HepG2 (cell line): ENCODE results near the gene RAB34. TPM values are rescaled to one million over a fixed set of nuclear protein-coding genes. Genes with fewer than 3 reads are reported as not detected.

ENCODE experiments used
- AGO1 ChIP-seq: fragments of 200-400 bp; formaldehyde crosslinking; IDR thresholded peaks from 2 replicates; pipeline ENCODE4 v1.6.1; 2017; ENCODE audit warnings: mild to moderate bottlenecking, low read depth, low read length, moderate library complexity; ENCODE audit not compliant: poor library complexity, severe bottlenecking
- ATF1 ChIP-seq: IDR thresholded peaks from 2 replicates; pipeline ENCODE4 v1.6.1; 2016; ENCODE audit warnings: mild to moderate bottlenecking, control low read depth
- CREB1 ChIP-seq, 2 experiments: fragments of 450-650 bp in 1 of 2; IDR thresholded peaks; 2 replicates each; pipeline ENCODE4 v1.6.1; 2016 to 2017; ENCODE audit warnings: control low read depth in 1 of 2, mild to moderate bottlenecking in 1 of 2, missing compliant biosample characterization in 1 of 2, missing genetic modification characterization in 1 of 2
- E2F2 ChIP-seq: sonication (generic); formaldehyde crosslinking; IDR thresholded peaks from 2 replicates; pipeline ENCODE4 v1.4.0; 2020; ENCODE audit warnings: missing genetic modification reagents, borderline replicate concordance
- GABPA ChIP-seq, 2 experiments: IDR thresholded peaks; 2 replicates each; pipeline ENCODE4 v1.6.1; 2011 to 2016; ENCODE audit warnings: low read depth in 2 of 2, low read length in 1 of 2, missing biosample characterization in 1 of 2, missing genetic modification characterization in 1 of 2
- HMG20A ChIP-seq: IDR thresholded peaks from 2 replicates; pipeline ENCODE4 v1.6.1; 2016; ENCODE audit warnings: borderline replicate concordance
- HOXA3 ChIP-seq: sonication (generic); formaldehyde crosslinking; IDR thresholded peaks from 2 replicates; pipeline ENCODE4 v1.5.0; 2020; ENCODE audit warnings: missing genetic modification reagents
- IRX3 ChIP-seq: sonication (generic); formaldehyde crosslinking; IDR thresholded peaks from 2 replicates; pipeline ENCODE4 v1.8.1; 2023; ENCODE audit warnings: mild to moderate bottlenecking, low read depth, missing genetic modification reagents, borderline replicate concordance
- JUN ChIP-seq: sonication (generic); formaldehyde crosslinking; IDR thresholded peaks from 2 replicates; pipeline ENCODE4 v1.4.0; 2020; ENCODE audit warnings: mild to moderate bottlenecking, missing genetic modification reagents
- KAT8 ChIP-seq: IDR thresholded peaks from 2 replicates; pipeline ENCODE4 v1.6.1; 2016; ENCODE audit warnings: missing genetic modification reagents, missing compliant biosample characterization
- MAZ ChIP-seq, 2 experiments: sonication (generic) in 1 of 2; formaldehyde crosslinking in 1 of 2; IDR thresholded peaks; 2 replicates each; pipeline versions ENCODE4 v1.5.0 to v1.6.1; 2012 to 2020; ENCODE audit warnings: low read depth in 2 of 2, mild to moderate bottlenecking in 2 of 2, borderline replicate concordance in 1 of 2, improper control_type of control experiment in 1 of 2, low read length in 1 of 2, missing genetic modification reagents in 1 of 2, moderate library complexity in 1 of 2
- NCOR1 ChIP-seq: fragments of 200-600 bp; sonication (generic); IDR thresholded peaks from 2 replicates; pipeline ENCODE4 v1.7.0; 2017; ENCODE audit warnings: antibody characterized with exemption, low read length, borderline replicate concordance
- RAD21 ChIP-seq: fragments of 450-650 bp; formaldehyde crosslinking; IDR thresholded peaks from 2 replicates; pipeline ENCODE4 v1.5.0; 2020; ENCODE audit warnings: mild to moderate bottlenecking
- RARA ChIP-seq: IDR thresholded peaks from 2 replicates; pipeline ENCODE4 v1.6.1; 2016; ENCODE audit warnings: missing genetic modification reagents, missing compliant biosample characterization
- REPIN1 ChIP-seq: sonication (generic); formaldehyde crosslinking; IDR thresholded peaks from 2 replicates; pipeline ENCODE4 v1.8.0; 2022; ENCODE audit warnings: missing genetic modification reagents, low read depth, mild to moderate bottlenecking, borderline replicate concordance
- TBP ChIP-seq: sonication (generic); formaldehyde crosslinking; IDR thresholded peaks from 2 replicates; pipeline ENCODE4 v1.5.0; 2020; ENCODE audit warnings: missing genetic modification reagents
- ZBTB21 ChIP-seq: sonication (generic); formaldehyde crosslinking; IDR thresholded peaks from 2 replicates; pipeline ENCODE4 v1.4.0; 2020; ENCODE audit warnings: missing genetic modification reagents
- ZBTB7B ChIP-seq: sonication (generic); formaldehyde crosslinking; IDR thresholded peaks from 2 replicates; pipeline ENCODE4 v1.4.0; 2020; ENCODE audit warnings: missing genetic modification reagents
- ZFY ChIP-seq: sonication (generic); formaldehyde crosslinking; IDR thresholded peaks from 2 replicates; pipeline ENCODE4 v1.4.0; 2020; ENCODE audit warnings: missing genetic modification reagents
- ZNF12 ChIP-seq: sonication (generic); formaldehyde crosslinking; IDR thresholded peaks from 2 replicates; pipeline ENCODE4 v1.5.0; 2020; ENCODE audit warnings: missing genetic modification reagents
- ZNF251 ChIP-seq: sonication (generic); formaldehyde crosslinking; IDR thresholded peaks from 2 replicates; pipeline ENCODE4 v1.9.0; 2021; ENCODE audit warnings: mild to moderate bottlenecking, missing genetic modification reagents
- ZNF329 ChIP-seq: sonication (generic); formaldehyde crosslinking; IDR thresholded peaks from 2 replicates; pipeline ENCODE4 v1.9.0; 2021; ENCODE audit warnings: low read depth, mild to moderate bottlenecking, missing genetic modification reagents
- ZNF441 ChIP-seq: sonication (generic); formaldehyde crosslinking; IDR thresholded peaks from 2 replicates; pipeline ENCODE4 v1.7.0; 2021; ENCODE audit warnings: missing genetic modification reagents, borderline replicate concordance
- ZNF766 ChIP-seq: sonication (generic); formaldehyde crosslinking; IDR thresholded peaks from 2 replicates; pipeline ENCODE4 v1.5.0; 2020; ENCODE audit warnings: missing genetic modification reagents, borderline replicate concordance
- ZNF83 ChIP-seq: sonication (generic); formaldehyde crosslinking; IDR thresholded peaks from 2 replicates; pipeline ENCODE4 v1.4.0; 2020; ENCODE audit warnings: missing genetic modification reagents, mild to moderate bottlenecking, borderline replicate concordance
- polyA plus RNA-seq, 8 experiments: library from polyadenylated mRNA; depleted of rRNA in 3 of 8; stranded (reverse) in 7 of 8; unstranded in 1 of 8; fragments of >200 nt; fragmentation: Illumina TruSeq in 4 of 8; extraction: Trizol in 4 of 8; gene quantifications; 2 replicates each; pipeline versions ENCODE4 v1.2.1 to v1.2.3, GENCODE V29; 2011 to 2016; ENCODE audit warnings: low read depth in 4 of 8, missing spikeins in 1 of 8, mixed read lengths in 1 of 8; ENCODE audit not compliant: insufficient read depth in 1 of 8
- total RNA-seq, 5 experiments: library from RNA; depleted of rRNA; stranded (reverse); fragments of >200 nt; fragmentation: Illumina TruSeq; extraction: Trizol; gene quantifications; 2 replicates each; pipeline ENCODE4 v1.2.3, GENCODE V29; 2016; ENCODE audit warnings: low read depth in 1 of 5
- TF ChIP-seq, protein P1 (sequence below): sonication (generic); formaldehyde crosslinking; IDR thresholded peaks from 2 replicates; pipeline ENCODE4 v1.5.0; 2020; ENCODE audit warnings: missing genetic modification reagents, mild to moderate bottlenecking, borderline replicate concordance

RAB34 gene
- total and polyA plus RNA-seq, 2 of the 13 experiments (the other 11 are each of a cell fraction or from before 2014, with no cell fraction given), result 0.49 TPM; not detected in 1

DNA sequence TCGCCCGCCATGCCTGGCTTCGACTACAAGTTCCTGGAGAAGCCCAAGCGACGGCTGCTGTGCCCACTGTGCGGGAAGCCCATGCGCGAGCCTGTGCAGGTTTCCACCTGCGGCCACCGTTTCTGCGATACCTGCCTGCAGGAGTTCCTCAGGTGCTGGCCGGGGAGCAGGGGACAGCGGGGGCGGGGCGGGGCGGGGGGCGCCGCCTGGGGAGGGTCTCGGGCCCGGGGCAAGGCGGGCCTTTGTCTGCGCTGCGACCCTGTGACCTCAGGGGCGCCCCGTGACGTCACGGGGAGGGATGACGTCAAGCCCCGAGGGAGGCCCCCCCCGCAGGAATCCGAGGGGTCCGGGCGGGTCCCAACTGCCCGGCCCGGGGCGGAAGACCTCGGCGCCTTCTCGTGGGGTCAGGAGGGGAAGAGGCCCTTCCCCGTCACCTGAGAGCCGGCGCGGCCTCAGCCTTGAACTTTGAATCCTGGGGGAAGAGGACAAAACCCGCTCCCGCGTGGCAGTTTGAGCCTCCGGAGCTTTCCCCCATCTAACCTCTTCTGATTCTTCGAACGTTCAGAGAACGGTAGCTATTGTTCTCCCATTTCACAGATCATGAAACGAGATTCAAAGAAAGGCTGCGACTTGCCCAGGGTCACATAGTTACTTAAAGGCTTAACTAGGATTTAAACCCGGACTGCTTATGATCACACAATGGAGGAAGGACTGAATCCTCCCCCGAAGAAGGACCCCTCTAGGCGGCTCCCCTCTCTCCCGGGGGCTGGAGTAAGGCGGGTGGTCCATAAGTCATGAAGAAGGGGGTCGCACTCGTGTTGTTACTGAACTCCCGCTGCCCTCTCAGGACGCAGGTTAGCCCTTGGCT lies 26.7 kb upstream of the RAB34 start (continued):
- 0 out of 2 replicates have a peak, but pooled peaks have one; percentile 20 for TF ChIP-seq E2F2
- peak; percentile 99 for TF ChIP-seq CREB1 (IDR thresholded peaks at IDR 0.05)
- peak; percentile 91 for TF ChIP-seq CREB1 (CRISPR knock-in tag; IDR thresholded peaks at IDR 0.05)
- TF ChIP-seq HMG20A (CRISPR knock-in tag), result 0 out of 2 replicates have a peak, but pooled peaks have one; percentile 22
- no peak for TF ChIP-seq ZNF251 (CRISPR knock-in tag)
- TF ChIP-seq ZFY, result 0 out of 2 replicates have a peak, but pooled peaks have one; percentile 5
- peak; percentile 88 for TF ChIP-seq ATF1 (CRISPR knock-in tag)
- TF ChIP-seq, protein P1, sequence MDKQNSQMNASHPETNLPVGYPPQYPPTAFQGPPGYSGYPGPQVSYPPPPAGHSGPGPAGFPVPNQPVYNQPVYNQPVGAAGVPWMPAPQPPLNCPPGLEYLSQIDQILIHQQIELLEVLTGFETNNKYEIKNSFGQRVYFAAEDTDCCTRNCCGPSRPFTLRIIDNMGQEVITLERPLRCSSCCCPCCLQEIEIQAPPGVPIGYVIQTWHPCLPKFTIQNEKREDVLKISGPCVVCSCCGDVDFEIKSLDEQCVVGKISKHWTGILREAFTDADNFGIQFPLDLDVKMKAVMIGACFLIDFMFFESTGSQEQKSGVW (CRISPR knock-in tag), result no peak
- TF ChIP-seq IRX3 (CRISPR knock-in tag), result no peak
- TF ChIP-seq GABPA (IDR thresholded peaks at IDR 0.05; ENCODE audit: low read depth, low read length), result no peak
- TF ChIP-seq GABPA (CRISPR knock-in tag; IDR thresholded peaks at IDR 0.05; ENCODE audit: low read depth), result peak; percentile 59
- peak; percentile 58; the same call in 1 of the 2 replicates for TF ChIP-seq ZNF329 (CRISPR knock-in tag)
- TF ChIP-seq MAZ (IDR thresholded peaks at IDR 0.05; ENCODE audit: borderline replicate concordance, low read depth, low read length), result peak; percentile 99
- peak; percentile 92 for TF ChIP-seq MAZ (CRISPR knock-in tag; IDR thresholded peaks at IDR 0.05; ENCODE audit: low read depth)
- no peak for TF ChIP-seq JUN (CRISPR knock-in tag)
- TF ChIP-seq ZBTB21 (CRISPR knock-in tag), result peak; percentile 99
- 0 out of 2 replicates have a peak, but pooled peaks have one; percentile 3 for TF ChIP-seq RAD21
- peak; percentile 98 for TF ChIP-seq HOXA3 (CRISPR knock-in tag)
- 0 out of 2 replicates have a peak, but pooled peaks have one; percentile 11 for TF ChIP-seq ZNF83
- peak; percentile 89 for TF ChIP-seq NCOR1
- TF ChIP-seq REPIN1 (CRISPR knock-in tag), result peak; percentile 35; the same call in 1 of the 2 replicates
- peak; percentile 37; the same call in 1 of the 2 replicates for TF ChIP-seq KAT8 (CRISPR knock-in tag)
- no peak; the same call in 1 of the 2 replicates for TF ChIP-seq ZNF441 (CRISPR knock-in tag)
- TF ChIP-seq RARA, result peak; percentile 88
- peak; percentile 35 for TF ChIP-seq AGO1
- no peak for TF ChIP-seq TBP (CRISPR knock-in tag)
- TF ChIP-seq ZNF12 (CRISPR knock-in tag), result 0 out of 2 replicates have a peak, but pooled peaks have one; percentile 20
- peak; percentile 72; the same call in 1 of the 2 replicates for TF ChIP-seq ZBTB7B (CRISPR knock-in tag)
- 0 out of 2 replicates have a peak, but pooled peaks have one; percentile 28 for TF ChIP-seq ZNF766
